Activated CD8-positive, alpha-beta memory T cell treated with anti-CD3 and anti-CD28 coated beads for 48 hours (primary cell): ENCODE data around the gene PTGIS.

ENCODE experiments used
- DNase-seq, 3 experiments: peaks; one replicate each; pipeline ENCODE4 v3.0.0-alpha.2; 2020; ENCODE audit warnings: low read depth in 2 of 3, low spot score in 2 of 3

The PTGIS gene

GRCh38 chr20:49532285-49532946, 35.5 kb downstream of the PTGIS start:
- no peak for DNase-seq

DNA sequence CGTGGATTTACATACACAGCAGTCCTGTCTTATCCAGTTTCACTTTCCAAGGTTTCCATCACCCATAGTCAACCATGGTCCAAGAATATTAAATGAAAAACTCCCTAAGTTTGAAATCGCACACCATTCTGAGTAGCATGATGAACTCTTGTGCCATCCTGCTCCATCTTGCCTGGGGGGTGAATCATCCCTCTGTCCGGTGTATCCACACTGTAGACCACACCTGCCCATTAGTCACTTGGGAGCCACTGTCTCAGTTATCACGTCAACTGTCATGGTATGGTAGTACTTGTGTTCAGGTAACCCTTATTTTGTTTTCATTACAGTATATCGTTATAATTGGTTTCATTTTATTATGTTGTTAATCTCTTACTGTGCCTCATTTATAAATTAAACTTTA, 38.5 kb downstream of the PTGIS start:
- DNase-seq = no peak

DNA sequence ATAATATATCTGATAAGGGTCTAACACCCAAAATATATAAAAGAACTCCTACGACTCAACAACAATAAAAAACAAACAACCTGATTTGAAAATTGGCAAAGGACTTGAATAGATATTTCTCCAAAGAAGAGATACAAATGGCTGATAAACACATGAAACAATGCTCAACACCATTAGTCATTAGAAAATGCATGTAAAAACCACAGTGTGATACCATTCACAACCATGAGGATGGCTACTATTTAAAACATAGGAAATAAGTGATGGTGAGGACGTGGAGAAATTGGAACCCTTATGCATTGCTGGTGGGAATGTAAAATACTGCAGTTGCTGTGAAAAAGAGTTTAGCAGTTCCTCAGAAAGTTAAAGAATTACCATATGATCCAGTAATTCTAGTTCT, 41.4 kb downstream of the PTGIS start:
- DNase-seq = no peak

- DNase-seq = no peak
Measured at GRCh38 chr20:49526056-49526455, 41.9 kb downstream of the PTGIS start.

- no peak for DNase-seq
Measured at GRCh38 chr20:49523767-49524360, 44.1 kb downstream of the PTGIS start.

DNA sequence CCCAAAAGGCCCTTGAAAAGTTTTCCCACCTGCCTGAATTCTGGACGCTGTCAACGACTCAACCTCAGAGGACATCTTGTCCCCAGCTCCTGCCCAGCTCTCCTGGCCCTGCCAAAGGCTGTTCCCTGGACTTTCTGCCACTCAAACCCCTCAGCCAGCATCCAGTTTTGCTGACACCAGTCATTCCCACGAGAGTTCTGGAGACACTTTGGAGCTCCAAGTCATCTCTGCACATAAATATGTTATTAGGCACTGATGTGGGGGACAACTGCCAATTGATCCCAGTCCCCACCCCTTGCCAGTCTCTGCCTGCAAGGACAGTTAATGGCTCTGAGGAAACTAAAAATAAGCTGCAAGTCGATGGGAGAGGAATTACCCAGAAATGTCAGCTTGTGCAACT, 46.6 kb downstream of the PTGIS start:
- no peak for DNase-seq

DNA sequence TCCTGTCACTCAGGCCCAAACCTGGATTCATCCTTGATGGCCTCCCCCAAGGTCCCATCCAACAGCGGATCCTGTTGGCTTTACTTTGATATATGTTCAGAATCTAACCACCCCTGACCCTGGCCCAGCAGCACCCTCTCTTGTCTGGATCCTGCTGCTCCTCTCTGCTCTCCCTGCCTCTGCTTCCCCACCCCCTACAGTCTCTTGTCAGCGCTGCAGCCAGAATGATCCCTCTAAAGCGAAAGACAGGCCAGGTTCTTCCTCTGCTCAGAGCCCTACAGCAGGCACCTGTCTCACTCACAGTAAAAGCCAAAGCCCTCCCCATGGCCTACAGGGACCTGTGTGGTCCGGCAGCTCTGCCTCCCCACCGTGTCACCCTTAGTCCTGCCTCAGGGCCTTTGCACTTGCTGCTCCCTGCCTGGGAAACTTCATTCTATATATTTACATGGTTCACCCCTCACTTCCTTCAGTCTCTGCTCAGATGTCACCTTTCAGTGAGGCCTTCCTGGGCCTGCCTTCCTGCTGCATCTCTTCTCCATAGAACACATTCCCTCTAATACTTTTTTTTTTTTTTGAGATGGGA, 48.1 kb downstream of the PTGIS start:
- DNase-seq = no peak

DNA sequence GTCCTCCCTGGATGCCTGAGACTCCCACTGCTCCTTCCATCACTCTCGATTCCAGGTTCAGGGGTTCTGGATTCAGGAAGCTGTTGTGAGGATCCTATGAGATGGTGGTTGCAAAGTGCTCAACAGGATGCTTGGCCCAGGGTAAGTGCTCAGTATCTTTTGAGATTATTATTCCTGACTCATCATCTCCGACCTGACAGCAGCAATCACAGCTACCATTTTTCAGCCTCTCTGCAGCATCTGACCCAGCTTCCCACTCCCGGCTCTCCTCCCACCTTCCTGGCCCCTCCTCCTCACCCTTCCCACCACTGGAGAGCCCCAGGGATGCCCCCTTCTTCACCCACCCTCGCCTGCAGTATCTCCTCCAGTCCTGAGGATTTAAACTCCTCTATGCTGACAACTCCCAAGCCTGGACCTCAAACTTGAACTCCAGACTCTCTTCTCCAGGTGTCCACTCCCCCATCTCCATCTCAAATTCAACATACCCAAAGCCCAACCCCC, 48.7 kb downstream of the PTGIS start:
- no peak for DNase-seq

- no peak for DNase-seq
Measured at GRCh38 chr20:49518576-49518975, 49.4 kb downstream of the PTGIS start.

DNA sequence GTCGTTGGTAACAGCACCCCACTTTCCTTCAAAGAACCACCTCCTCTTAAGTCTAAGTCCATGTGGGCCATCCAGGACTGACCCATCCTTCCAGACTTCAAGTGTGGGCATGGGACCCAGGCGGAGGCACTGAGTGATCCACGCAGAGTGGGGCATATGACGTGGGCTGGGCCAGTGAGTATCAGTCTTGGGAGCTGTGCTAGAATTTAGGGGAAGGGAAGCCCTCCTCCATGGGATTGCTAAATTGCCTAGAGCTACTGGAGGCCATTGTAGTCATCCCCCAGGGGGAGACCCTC, 50.2 kb downstream of the PTGIS start:
- no peak for DNase-seq

- DNase-seq = no peak
Measured at GRCh38 chr20:49516916-49517804, 50.8 kb downstream of the PTGIS start.

DNA sequence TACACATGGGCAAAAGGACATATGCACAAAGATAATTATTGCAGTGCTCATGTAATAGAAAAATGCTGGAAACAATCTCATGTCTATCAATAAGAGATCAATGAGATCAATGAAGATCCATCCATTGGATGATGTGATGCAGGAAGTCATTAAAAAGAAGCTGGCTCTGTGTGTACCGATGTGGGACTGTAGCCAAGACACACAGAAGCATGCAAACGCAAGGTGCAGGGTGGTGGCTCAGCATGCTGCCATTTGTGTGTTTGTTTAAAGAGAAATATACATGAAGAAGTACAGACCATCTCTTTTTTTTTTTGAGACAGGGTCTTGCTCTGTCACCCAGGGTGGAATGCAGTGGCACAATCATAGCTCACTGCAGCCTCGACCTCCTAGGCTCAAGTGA, 52.4 kb downstream of the PTGIS start:
- no peak for DNase-seq

GRCh38 chr20:49513517-49513916, 54.4 kb downstream of the PTGIS start:
- DNase-seq = no peak

DNA sequence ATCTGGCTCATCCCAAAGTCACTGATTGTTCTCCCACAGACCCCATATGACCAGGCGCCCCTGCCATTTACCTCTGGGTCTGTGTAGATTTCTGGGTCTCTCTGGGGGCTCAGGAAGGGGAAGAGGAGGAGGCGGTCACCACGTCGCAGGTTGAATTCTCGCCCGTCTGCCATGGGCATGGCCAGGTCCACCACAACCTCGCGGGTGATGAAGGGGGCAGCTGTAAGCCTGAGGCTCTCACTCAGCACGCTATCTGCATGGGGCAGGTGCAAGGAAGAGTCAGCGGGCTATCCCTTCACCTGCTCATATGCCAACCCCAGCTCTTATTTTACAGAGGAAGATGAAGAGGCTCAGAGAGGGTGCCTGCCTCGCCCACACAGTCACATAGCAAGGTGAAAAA, 54.9 kb downstream of the PTGIS start:
- DNase-seq = no peak

DNA sequence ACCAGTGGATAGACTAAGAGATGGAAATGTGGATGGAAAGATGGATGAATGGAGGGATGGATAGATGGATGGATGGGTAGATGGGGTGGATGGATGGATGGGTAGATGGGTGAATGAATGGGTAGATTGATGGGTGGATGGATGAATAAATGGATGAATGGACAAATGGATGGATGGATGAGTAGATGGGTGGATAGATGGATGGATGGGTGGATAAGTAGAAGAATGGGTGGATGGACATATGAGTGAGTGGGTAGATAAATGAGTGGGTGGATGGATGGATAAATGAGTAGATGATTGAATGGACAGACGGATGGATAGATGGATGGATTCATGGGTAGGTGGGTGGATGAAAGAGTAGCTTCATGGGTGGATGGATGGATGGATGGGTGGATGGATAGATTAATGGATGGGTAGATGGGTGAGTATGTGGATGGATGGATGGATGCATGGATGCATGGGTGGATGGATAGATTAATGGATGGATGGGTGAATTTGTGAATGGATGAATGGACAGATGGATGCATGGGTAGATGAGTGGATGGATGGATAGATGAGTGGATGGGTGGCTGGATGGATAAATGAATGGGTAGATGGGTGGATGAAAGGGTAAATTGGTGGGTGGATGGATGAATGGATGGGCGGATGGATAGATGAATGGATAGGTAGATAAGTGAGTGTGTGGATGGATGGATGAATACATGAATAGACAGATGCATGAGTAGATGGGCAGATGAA, 56.0 kb downstream of the PTGIS start:
- DNase-seq = no peak

DNA sequence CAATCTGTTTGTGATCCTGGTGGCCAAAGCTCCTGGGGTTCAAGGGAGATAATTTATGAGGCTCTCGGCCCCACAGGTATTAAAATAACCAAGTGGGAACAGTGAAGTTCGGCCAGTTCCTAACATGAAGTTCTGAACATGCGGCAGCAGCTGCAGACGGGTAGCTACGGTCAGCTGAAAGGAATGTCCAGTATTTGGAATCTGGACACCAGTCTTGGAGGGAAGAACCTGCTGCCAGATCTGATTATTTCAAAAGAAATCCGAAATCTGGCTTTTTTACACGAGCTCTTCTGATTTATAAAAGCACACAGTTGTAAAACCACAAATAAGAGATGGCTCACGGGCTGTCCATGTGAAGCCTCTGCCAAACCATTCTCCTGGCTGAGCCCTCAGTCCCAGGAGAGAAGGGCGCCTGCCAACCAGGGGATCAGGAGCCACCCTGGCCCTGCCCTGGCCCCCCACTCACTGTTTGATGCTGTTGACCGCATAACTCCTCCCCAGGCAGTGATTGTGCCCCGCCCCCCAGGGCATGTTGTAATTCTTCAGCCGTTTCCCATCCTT, 57.3 kb downstream of the PTGIS start:
- DNase-seq = no peak

- no peak for DNase-seq
Measured at GRCh38 chr20:49508435-49509199, 59.3 kb downstream of the PTGIS start.

DNA sequence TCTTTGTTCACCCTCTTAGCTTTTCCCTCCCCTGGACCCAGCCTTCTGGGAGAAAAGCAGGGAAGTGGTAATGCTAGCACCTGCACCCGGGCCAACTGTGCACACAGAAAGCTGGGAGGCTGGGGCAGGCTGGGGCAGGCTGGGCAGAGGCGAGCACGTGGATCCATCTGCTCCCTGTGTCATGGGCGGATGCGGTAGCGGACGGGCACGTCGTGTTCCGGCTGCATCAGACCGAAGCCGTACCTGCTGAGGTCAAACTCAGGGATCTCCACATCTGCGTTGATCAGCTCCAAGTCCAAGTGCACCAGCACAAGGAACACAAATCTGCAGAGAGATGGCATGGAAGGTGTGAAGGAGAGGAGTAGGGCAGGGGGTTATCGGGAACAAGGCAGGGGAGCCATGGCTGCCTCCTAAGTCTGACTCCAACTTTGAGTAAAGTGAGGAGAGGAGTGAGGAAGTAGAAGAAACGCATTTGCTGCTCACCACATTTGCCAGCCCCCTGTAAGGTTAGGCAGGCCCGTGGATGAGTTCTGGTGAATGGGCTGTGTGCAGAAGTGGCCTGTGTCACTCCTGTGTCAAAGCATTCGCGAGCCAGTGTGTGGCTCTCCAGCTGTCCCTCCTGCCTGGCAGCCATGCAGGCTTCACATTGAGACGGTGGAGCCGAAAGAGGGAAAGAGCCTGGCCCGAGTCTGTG, 60.0 kb downstream of the PTGIS start:
- DNase-seq = no peak

DNA sequence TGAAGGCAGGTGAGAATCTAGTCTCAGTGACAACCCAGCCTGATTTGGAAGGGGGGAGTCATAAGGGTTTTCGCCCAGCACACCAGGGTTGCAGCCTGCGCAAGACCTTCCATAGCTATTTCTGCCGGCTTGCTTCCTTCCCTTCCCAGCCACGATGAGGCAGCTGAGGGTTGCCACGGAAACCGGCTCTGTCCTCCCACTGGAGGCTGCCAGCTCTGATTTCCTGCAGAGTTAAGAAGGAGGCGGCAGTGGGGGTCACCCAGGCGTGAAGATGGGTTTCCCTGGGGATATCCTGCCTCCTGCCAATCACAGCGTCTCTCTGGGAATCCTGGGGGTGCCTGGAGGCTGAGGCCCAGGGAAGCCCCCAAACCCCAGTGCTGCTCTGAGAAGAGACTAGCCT, 62.4 kb downstream of the PTGIS start:
- no peak for DNase-seq

DNA sequence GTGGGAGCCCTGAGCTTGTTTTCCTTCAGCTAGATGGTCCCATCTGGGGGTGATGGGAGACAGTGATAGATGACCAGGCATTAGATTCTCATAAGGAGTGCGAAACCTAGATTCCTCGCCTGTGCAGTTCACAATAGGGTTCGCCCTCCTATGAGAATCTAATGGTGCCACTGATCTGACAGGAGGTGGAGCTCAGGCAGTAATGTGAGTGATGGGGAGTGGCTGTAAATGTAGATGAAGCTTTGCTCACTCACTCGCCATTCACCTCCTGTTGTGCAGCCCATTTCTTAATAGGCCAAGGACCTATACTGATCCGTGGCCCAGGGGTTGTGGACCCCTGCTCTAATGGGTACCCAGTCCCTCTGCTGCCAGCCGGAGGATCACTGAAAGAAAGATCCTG, 64.8 kb downstream of the PTGIS start:
- no peak for DNase-seq
